Measurements from ENCODE around the gene NECTIN1.
A peak's percentile ranks its signal among the peaks of the same experiment; 100 is the strongest.

The NECTIN1 gene

GRCh38 chr11:119691020-119691666 lies 37.9 kb downstream of the NECTIN1 start:
- DNase-seq, result no peak

GRCh38 chr11:119689302-119689701 lies 39.7 kb downstream of the NECTIN1 start:
- no peak for DNase-seq

GRCh38 chr11:119688356-119688755 lies 40.6 kb downstream of the NECTIN1 start:
- DNase-seq, result peak; percentile 15

- no peak for DNase-seq
Observed at GRCh38 chr11:119687373-119688046, 41.5 kb downstream of the NECTIN1 start.

GRCh38 chr11:119686177-119686882 lies 42.7 kb downstream of the NECTIN1 start:
- DNase-seq, result no peak

- no peak for DNase-seq
Observed at GRCh38 chr11:119685111-119685746, 43.8 kb downstream of the NECTIN1 start.

- DNase-seq, result peak; percentile 71
Observed at GRCh38 chr11:119684361-119685110, 44.5 kb downstream of the NECTIN1 start.

GRCh38 chr11:119683783-119684182 lies 45.2 kb downstream of the NECTIN1 start:
- no peak for DNase-seq

- no peak for DNase-seq
Observed at GRCh38 chr11:119681361-119681910, 47.6 kb downstream of the NECTIN1 start.

- no peak for DNase-seq
Observed at GRCh38 chr11:119680541-119681360, 48.2 kb downstream of the NECTIN1 start.

GRCh38 chr11:119679346-119679745 lies 49.7 kb downstream of the NECTIN1 start:
- DNase-seq, result no peak

GRCh38 chr11:119678351-119678750 lies 50.6 kb downstream of the NECTIN1 start:
- no peak for DNase-seq

- DNase-seq, result no peak
Observed at GRCh38 chr11:119677840-119678239, 51.2 kb downstream of the NECTIN1 start.

- DNase-seq, result peak; percentile 62
Observed at GRCh38 chr11:119676461-119677020, 52.5 kb downstream of the NECTIN1 start.

GRCh38 chr11:119673759-119674336 lies 55.2 kb downstream of the NECTIN1 start:
- no peak for DNase-seq

GRCh38 chr11:119673052-119673758 lies 55.8 kb downstream of the NECTIN1 start:
- DNase-seq, result no peak

GRCh38 chr11:119672597-119672996 lies 56.4 kb downstream of the NECTIN1 start:
- DNase-seq, result no peak

- DNase-seq, result peak; percentile 48
Observed at GRCh38 chr11:119671561-119672015, 57.4 kb downstream of the NECTIN1 start.

GRCh38 chr11:119671051-119671450 lies 57.9 kb downstream of the NECTIN1 start:
- DNase-seq, result peak; percentile 86

- no peak for DNase-seq
Observed at GRCh38 chr11:119669487-119669886, 59.5 kb downstream of the NECTIN1 start.

All from fibroblast of upper back skin (primary cell).